NCI-H748 (cell line): ENCODE results near the gene CMSS1.

Source experiments
- DNase-seq: peaks from one replicate; lab custom pipeline; 2025; ENCODE audit not compliant: unreplicated experiment; lab: John Stamatoyannopoulos, UW

Gene CMSS1

DNA sequence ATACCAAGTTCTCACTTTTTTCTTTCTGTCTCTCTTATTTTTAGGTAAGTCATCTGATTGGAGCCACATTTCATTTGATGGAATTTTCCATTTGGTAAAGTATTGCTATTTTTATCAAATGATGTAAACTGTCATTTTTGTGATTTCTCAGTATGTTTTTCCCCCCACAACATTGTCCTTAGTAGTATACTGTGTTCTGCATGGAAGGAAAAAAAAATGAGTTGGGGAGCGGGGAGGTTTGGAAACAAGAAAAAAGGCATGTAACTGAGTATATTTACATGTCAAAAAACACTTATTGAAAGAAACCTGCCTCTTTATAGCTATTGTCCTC lies 192.4 kb downstream of the CMSS1 start:
- DNase-seq, result no peak

- no peak for DNase-seq
Observed at GRCh38 chr3:100018806-100019205, 201.1 kb downstream of the CMSS1 start.

DNA sequence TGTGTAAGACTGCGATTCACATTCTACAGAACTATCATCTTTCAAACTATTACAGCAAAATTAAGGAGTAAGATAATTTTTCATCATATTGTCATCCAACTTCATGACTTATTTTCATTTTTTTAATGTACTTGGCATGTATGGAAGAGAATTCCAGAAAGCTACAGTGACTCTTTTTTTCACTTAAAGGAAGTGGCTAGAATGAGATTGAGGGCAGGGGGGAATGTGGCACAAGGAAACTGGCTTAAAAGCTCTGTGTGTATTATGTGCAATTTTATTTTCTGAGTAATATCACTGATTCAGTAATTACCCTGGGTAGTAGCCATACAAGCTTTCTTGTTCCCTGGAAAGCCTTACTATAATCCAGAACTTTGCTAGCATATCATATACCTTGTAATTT lies 202.1 kb downstream of the CMSS1 start:
- no peak for DNase-seq

DNA sequence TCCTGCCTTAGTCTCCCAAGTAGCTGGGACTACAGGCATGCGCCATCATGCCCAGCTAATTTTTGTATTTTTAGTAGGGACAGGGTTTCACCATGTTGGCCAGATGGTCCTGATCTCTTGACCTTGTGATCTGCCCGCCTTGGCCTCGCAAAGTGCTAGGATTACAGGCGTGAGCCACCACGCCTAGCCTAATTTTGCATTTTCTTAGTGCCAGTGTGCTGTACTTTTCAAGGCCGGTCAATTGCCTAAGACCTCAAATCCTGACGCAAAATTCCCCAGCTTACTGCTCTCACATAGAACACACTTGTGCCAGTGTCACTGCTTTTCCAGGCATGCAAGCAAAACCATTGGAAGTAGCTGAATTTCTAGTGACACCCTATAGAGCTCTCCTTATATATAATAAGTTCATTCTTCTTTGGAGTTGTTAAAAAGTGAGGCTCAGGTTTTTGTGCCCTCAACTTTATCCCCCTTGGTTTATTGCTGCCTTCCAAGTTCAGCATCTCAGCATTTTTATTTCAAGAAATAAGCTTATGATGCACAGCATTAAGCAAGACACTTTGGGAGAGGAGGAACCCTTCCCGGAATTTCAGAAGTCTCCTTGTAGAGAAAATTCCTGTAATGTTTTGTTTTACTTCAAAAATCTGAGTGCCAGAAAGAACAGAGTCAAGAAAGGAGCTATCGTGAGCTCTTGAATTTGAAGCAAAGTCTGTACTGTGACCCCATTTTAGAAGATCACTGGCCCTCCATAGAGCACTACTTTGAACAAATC lies 203.4 kb downstream of the CMSS1 start:
- no peak for DNase-seq

DNA sequence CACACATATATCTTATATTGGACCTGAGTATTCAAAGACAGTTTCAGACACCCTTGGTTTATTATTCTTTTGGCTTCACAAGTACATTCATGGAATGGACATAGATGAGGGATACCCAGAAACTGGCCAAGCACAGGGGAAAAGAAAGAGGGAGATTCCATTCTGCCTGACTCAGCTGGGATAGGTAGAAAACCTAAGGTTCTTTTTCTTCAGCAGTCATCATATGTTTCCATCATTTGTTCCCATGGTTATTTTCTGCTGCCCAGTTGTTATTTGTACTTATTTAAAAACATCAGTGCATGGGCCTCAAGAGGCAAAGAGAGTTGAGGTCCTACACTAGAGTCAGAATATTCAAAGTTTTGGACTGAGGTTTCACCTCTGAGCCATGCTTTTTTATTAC lies 204.8 kb downstream of the CMSS1 start:
- no peak for DNase-seq

DNA sequence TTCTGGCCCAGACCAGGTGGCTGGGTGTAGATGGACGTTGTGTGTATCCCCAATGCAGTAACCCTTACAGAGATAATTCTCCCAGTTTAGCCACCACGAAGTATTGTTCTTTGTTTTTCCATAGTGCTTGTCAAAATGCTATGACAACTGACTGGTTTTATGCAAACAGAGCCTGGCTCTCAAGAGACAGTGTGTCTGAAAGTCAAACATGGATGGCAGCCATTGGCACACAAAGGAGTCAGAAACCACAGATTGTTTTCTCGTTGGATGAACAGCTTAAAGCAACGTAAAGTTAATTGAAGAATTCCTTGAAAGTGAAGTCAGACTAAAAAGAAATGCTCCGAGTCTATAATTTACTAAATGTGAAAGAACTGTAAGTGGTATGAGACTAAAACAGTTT lies 205.5 kb downstream of the CMSS1 start:
- peak; percentile 83 for DNase-seq

GRCh38 chr3:100023595-100023994 lies 205.9 kb downstream of the CMSS1 start:
- peak; percentile 27 for DNase-seq

- DNase-seq, result no peak
Observed at GRCh38 chr3:100024520-100025303, 207.1 kb downstream of the CMSS1 start.

DNA sequence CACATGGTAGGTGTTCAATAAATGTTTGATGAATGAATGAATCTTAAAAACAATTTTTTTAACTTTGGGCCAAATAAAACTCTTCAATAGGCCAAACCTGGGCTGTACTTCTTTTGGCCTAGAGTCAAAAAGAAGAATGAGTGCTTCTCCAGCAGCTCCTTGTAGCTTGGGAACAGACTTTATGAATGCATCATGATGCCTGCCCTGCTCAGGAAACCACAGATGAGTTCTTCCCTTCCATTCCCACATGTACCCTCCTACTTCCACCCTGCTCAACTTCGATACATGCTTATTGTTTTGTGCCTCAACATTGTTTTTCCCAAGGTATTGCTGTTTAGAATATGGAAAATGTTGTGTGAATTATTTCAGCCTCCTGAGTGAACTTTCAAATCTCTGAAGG lies 209.7 kb downstream of the CMSS1 start:
- no peak for DNase-seq

GRCh38 chr3:100029052-100029451 lies 211.4 kb downstream of the CMSS1 start:
- no peak for DNase-seq

- no peak for DNase-seq
Observed at GRCh38 chr3:100029689-100030088, 212.0 kb downstream of the CMSS1 start.

GRCh38 chr3:100030346-100030745 lies 212.7 kb downstream of the CMSS1 start:
- DNase-seq, result no peak

- no peak for DNase-seq
Observed at GRCh38 chr3:100030914-100031425, 213.3 kb downstream of the CMSS1 start.

DNA sequence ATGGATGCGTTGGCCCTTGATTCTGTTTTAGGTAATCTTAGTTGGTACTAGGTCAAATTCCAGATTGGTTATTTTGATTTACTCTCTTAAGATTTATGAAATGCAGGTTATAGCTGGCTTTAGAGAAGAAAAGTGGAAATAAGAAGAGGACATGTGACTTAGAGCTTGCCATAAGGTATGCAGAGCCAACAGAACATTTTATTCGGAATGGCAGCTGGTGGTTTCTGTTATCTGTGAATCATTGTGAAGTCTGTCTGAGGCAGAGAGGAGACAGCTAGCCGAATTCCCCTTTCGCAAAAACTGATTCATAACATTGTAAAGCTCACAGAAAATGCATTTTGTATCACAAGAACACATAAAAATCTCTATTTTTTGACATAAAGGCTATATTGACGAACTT lies 214.6 kb downstream of the CMSS1 start:
- no peak for DNase-seq

DNA sequence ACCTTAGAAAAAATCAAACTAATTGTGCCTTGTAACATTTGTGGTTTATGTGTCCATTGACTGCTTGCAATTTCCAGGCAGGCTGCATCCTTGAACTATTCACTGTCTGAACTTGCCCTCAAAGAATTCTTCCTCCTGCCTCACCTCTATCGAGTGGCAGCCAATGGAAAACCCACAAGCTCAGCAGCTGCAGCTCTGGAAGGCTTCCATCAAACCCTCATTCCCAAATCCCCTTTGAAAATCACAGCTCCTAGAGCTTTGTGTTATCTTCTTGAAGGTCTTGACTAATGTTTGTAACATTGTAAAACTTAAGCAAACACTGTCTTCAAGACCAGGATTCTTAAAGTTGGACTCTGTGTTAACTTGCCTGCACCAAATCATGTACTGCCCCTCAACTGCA lies 215.5 kb downstream of the CMSS1 start:
- no peak for DNase-seq

GRCh38 chr3:100033903-100034471 lies 216.3 kb downstream of the CMSS1 start:
- DNase-seq, result no peak

DNA sequence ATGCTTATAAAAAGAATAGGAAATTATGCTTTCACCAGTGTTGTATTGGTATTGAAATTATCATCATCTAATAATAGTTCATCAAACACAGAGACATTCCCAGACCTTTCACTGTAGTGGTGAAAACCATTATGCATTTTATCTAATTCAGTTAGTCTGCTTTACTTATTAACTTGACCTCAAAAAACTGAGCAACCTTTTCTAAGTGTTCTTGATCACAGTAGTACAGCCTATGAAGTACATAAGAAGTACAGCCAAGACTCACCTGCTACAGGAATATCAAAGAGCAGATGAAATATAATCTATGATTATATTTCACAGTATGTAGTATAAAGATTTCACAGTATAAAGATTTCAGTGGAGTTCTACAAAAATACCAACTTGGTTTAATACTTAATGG lies 221.4 kb downstream of the CMSS1 start:
- DNase-seq, result no peak

- DNase-seq, result no peak
Observed at GRCh38 chr3:100040451-100041225, 223.0 kb downstream of the CMSS1 start.

DNA sequence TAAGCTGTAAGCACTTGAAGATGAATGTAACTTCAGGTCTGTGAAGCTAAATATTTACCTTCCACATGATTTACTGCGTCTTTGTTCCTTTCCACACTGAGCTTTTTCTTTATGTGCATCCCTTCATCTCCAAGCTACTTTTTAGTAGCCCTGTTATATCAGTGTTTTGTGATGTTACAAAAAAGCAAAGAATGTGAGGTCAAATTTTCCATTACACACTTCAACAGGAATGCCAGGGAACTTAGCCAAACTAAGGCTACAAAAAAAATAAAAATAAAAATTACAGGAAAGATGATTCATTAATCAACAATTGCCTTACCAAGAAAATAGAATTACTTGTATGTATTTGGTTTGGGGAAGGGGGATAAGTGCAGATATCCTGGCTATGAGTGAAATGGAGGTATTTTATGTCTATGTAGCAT lies 223.7 kb downstream of the CMSS1 start:
- no peak for DNase-seq

GRCh38 chr3:100042166-100042981 lies 224.7 kb downstream of the CMSS1 start:
- no peak for DNase-seq
